Activated CD8-positive, alpha-beta memory T cell treated with anti-CD3 and anti-CD28 coated beads for 24 hours (primary cell): ENCODE data around the gene FAM118A.
"Not testable (repeated sequence)": the region's sequence is repeated elsewhere in the genome, so short reads cannot be mapped to it uniquely, and the experiment has no call there.

Experiments used
- DNase-seq: peaks from one replicate; pipeline ENCODE4 v3.0.0-alpha.2; 2020

Gene FAM118A

GRCh38 chr22:45310331-45310976 is 720 bp downstream of the FAM118A start:
- DNase-seq, result peak; percentile 64

GRCh38 chr22:45310977-45311531 is 1.3 kb downstream of the FAM118A start:
- DNase-seq, result no peak

- DNase-seq, result no peak
These were observed 2.7 kb downstream of the FAM118A start for GRCh38 chr22:45312415-45312814.

GRCh38 chr22:45312856-45313255 is 3.1 kb downstream of the FAM118A start:
- DNase-seq, result no peak

DNA sequence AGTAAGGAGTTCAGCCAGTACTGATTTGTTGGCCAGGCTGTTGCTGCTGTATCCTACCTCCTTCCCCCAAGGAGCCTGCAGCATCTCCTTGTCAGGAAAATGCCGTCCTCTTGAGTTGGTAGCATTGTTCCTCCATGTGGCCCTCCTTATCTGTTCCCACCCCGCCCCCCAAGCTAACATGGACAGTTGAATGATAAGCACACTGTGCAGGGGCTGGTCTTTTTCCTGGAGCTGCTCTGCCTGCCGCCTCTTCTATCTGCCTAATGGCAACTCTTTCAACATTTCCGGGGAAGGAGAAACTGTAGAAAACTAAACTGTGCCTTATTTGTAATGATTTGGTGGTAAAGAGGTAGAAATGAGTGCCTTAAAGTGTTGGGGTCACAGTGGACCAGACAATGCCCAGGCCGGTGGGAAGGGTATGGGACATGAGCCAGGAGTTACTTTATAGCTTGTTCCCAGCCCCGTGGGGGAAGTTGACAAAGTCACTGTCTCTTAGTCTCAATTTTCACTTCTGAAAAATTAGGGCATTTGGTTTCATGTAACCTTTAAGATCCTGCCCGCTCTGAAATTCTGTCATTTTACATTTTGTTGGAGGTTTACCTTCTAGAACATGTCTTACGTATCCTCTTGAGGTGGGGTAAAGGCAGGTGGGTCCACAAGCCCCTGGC is 4.5 kb downstream of the FAM118A start:
- no peak for DNase-seq

- DNase-seq, result no peak
These were observed 5.1 kb downstream of the FAM118A start for GRCh38 chr22:45314786-45315185.

- no peak for DNase-seq
These were observed 7.2 kb downstream of the FAM118A start for GRCh38 chr22:45316796-45317526.

- no peak for DNase-seq
These were observed 7.9 kb downstream of the FAM118A start for GRCh38 chr22:45317551-45318167.

DNA sequence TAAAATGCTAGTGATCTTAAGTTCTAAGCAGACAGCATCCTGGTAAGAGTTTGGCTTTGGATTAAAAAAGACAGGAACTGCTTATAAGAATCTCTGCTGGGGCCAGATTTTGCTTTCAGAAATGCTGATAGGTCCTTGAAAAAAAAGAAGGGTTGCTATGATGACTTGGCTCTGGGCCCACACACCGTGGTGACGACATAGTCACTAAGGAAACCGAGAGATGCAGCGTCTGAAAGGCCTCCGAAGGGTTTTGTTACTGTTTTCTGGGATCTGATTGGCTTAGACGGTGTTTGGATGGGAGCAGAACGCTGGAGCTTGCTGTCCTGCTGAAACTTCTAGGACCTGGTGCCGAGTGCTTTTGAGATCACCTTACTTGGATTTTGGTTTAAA is 8.4 kb downstream of the FAM118A start:
- peak; percentile 88 for DNase-seq

DNA sequence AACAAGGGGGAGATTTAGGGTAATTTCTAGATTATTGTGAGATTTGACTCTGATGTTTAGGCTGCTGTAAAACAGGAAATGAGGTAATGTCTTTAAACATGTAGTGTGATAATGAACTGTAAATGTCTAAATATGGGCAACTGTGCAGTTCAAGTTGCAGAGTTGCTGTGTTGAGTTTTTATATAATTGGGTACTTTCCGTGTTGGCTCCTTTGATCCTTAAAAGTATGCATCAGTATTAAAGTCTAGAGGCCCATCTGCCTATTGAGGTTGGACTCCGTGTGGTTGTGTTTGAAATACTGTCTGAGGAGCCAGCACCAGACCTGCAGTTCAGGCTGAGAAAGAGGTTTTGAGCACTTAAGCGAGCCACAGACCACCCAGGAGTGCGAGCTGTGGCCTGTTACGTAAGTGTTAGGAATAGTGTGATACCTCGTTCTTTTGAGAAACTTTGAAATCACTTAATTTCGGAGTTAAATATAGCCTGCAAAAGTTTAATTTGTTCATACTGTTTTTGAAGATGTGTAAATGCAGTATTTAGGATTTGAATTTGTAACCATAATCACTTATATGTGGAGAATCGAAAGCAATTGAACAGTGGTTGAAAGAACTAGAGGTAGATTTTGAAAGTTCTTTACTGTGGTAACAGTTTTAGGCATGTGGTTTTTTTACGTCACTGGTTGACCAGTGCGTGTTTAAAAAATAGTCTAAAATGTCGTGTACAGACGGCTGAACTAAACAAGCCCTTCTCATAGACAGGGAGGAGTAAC is 9.0 kb downstream of the FAM118A start:
- peak; percentile 70 for DNase-seq

GRCh38 chr22:45319324-45319685 is 9.6 kb downstream of the FAM118A start:
- no peak for DNase-seq

GRCh38 chr22:45320357-45320976 is 10.7 kb downstream of the FAM118A start:
- DNase-seq, result no peak

DNA sequence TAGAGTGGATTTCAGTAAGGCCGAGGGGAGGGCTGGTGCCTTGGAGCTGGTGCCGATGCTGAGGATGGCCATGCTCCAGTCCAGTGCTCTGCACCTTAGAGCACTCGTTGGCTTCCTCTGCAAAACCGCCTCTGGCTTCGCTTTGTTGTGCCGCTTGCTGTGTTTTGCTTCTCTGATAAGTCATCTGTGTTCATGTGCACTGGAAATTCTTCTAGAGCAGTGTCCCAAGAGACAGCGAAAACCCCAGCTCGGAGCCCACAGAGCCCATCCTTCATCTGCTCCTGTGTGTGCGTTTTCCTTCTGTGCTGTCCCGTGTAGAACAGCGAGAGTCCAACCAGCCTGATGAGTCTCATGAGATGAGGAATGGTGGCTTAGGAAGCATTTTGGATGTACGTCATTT is 12.1 kb downstream of the FAM118A start:
- DNase-seq, result no peak

- DNase-seq, result no peak
These were observed 13.3 kb downstream of the FAM118A start for GRCh38 chr22:45322873-45323525.

DNA sequence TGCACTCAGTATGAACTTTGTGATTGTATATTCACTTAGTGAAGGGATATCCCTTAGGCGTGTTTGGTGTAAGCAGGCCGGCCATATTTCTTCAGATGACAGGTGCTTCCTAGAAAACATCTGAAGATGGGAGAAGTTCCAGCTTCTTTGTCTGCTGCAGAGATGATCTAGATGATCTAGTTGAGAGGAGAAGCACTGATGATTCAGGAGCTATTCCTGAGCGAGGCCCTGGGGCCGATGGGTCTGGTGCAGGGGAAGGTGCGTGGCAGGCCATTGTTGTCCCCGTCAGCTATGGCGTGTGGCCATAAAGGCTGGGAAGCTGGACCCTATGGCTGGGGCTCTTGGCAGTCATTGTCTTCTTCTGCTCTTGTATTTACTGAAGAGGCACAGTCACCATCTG is 14.0 kb downstream of the FAM118A start:
- no peak for DNase-seq

DNA sequence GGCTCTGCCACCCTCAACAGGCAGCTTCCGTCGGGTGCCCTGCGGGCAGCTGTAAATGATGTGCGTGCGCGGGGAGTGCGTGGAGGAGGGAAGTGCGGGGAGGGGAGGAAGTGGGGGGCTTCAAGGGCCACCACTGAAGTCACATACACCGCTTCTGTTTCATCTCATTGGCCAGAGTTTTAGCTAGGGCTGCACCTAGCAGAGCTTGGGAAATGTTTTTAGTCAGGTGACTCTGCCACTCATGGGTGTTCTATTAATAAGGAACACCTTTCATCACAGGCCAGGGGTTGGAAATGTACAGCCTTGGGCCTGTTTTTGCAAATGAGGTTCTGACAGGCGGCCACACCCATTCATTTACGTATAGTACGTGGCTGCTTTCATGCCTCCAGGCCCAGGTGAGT is 14.6 kb downstream of the FAM118A start:
- no peak for DNase-seq

DNA sequence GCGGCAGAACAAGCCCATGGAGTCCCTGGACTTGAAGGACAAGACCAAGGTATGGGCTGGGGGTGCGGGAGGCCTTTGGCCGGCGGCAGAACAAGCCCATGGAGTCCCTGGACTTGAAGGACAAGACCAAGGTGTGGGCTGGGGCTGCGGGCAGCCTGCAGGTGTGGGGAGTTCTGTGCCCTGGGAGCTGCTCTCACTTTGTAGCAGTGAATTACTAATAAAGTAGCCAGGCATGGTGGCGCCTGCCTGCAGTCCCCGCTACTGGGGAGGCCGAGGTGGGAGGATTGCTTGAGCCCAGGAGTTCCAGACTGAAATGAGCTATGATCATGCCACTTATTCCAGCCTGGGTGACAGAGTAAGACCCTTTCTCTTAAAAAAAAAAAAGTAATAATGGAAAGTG is 18.5 kb downstream of the FAM118A start:
- not testable (repeated sequence) for DNase-seq

DNA sequence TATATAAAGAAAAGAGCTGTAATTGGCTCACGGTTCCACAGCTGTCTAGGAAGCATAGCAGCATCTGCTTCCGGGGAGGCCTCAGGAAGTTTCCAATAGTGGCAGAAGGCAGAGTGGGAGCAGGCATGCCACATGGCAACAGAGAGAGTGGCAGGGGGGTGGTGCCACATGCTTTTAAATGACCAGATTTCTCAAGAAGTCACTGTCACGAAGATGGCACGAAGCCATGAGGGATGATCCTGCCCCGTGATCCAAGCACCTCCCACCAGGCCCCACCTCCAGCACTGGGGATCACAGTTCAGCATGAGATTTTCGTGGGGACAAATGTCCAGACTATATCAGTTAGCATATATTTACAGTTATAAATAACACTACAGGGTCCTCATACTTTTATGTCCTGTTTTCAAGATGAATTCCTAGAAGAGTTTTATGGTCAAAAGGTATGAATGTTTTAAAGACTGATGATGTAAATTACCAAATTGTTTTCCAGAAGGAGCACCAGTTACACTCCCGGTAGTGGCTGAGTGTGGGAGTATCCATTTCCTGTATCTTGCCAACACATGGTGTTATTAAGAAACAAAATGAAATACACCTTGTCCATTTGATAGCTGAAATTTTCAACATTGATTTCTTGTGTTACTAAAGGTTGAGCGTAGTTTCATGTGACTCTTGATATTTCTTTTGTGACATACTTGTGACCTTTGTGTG is 19.2 kb downstream of the FAM118A start:
- no peak for DNase-seq

GRCh38 chr22:45329530-45329936 is 19.8 kb downstream of the FAM118A start:
- no peak for DNase-seq

GRCh38 chr22:45330548-45330947 is 20.8 kb downstream of the FAM118A start:
- DNase-seq, result no peak

GRCh38 chr22:45331486-45331885 is 21.8 kb downstream of the FAM118A start:
- DNase-seq, result no peak
